Duodenal mucosa (tissue), 2 donors: ENCODE measurements around the gene MKRN2.

Source experiments
- H3K27ac ChIP-seq: one replicate; pipeline ENCODE4 v1.7.0; 2013; ENCODE audit warnings: low read depth, low read length
- H3K27me3 ChIP-seq, 2 donors: one replicate each; pipeline ENCODE4 v1.7.0; 2013; ENCODE audit warnings: low read length in 2 of 2, control low read depth in 1 of 2; ENCODE audit not compliant: insufficient read depth in 2 of 2, control insufficient read depth in 1 of 2
- H3K36me3 ChIP-seq, 2 donors: one replicate each; pipeline ENCODE4 v1.7.0; 2013; ENCODE audit warnings: low read length in 2 of 2, control low read depth in 1 of 2; ENCODE audit not compliant: insufficient read depth in 2 of 2, control insufficient read depth in 1 of 2
- H3K4me1 ChIP-seq, 2 donors: one replicate each; pipeline ENCODE4 v1.7.0; 2013; ENCODE audit warnings: low read length in 2 of 2, control low read depth in 1 of 2; ENCODE audit not compliant: insufficient read depth in 2 of 2, control insufficient read depth in 1 of 2
- H3K4me3 ChIP-seq, 2 donors: one replicate each; pipeline ENCODE4 v1.7.0; 2013; ENCODE audit warnings: low read length in 2 of 2, low read depth in 1 of 2
- H3K9ac ChIP-seq, 2 donors: one replicate each; pipeline ENCODE4 v1.7.0; 2013; ENCODE audit warnings: low read length in 2 of 2, low read depth in 1 of 2
- H3K9me3 ChIP-seq, 2 donors: one replicate each; pipeline ENCODE4 v1.7.0; 2013; ENCODE audit warnings: low read length in 2 of 2, control low read depth in 1 of 2; ENCODE audit not compliant: control insufficient read depth in 1 of 2

MKRN2 gene, protein sequence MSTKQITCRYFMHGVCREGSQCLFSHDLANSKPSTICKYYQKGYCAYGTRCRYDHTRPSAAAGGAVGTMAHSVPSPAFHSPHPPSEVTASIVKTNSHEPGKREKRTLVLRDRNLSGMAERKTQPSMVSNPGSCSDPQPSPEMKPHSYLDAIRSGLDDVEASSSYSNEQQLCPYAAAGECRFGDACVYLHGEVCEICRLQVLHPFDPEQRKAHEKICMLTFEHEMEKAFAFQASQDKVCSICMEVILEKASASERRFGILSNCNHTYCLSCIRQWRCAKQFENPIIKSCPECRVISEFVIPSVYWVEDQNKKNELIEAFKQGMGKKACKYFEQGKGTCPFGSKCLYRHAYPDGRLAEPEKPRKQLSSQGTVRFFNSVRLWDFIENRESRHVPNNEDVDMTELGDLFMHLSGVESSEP

GRCh38 chr3:12556690-12557472 is at the start of gene MKRN2:
Gene MKRN2, plus strand, starts transcription at chr3:12557087. Its CDS starts 64 bp downstream, at chr3:12557151.
- Histone ChIP-seq H3K36me3 (no peaks in the 10 kb centered on the region), H3K9me3 (no peaks in the 10 kb centered on the region), H3K4me1 (peaks cover 27 to 38% of the 10 kb centered on the region in 2 donors), H3K9ac (peak within 1 kb of the TSS; percentile 87 to 88), H3K27ac (peak within 1 kb of the TSS; percentile 95), H3K4me3 (peak within 1 kb of the TSS; percentile 77 to 93), H3K27me3 (no peaks in the 10 kb centered on the region)

- H3K4me1 ChIP-seq, result no peaks in the 10 kb centered on the region
- H3K36me3 ChIP-seq, result peaks cover 12 to 57% of the 10 kb centered on the region in 2 donors
- H3K27ac ChIP-seq, result no peak overlapping the region
- no peak overlapping the region for H3K4me3 ChIP-seq
- H3K9me3 ChIP-seq, result no peaks in the 10 kb centered on the region
- H3K9ac ChIP-seq, result no peak overlapping the region
- H3K27me3 ChIP-seq, result no peaks in the 10 kb centered on the region
Observed at GRCh38 chr3:12507591-12508281, 49.2 kb upstream of the MKRN2 start.

DNA sequence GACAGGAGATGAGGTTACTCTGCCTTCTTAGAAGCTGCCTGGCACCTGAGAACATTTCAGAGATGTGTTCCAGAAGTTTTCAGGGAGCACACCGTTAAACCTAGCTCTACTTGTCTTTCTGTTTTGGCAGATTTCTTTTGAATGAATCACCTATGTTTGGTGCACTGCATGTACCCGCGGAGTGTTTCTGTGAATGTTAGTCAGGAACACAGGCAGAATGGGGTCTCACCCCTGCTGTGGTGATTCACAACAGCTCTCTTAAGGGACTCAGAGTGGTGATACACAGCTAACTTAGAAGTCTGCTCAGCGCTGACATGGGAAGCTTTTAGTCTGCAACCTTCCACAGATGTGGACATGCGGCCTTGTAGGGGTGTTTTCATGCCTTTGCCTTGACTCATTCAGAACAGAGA is 48.6 kb upstream of the MKRN2 start:
- Histone ChIP-seq H3K4me1 (no peaks in the 10 kb centered on the region), H3K36me3 (peaks cover 11 to 54% of the 10 kb centered on the region in 2 donors), H3K9ac (no peak overlapping the region), H3K27me3 (no peaks in the 10 kb centered on the region), H3K9me3 (no peaks in the 10 kb centered on the region), H3K27ac (no peak overlapping the region), H3K4me3 (no peak overlapping the region)

DNA sequence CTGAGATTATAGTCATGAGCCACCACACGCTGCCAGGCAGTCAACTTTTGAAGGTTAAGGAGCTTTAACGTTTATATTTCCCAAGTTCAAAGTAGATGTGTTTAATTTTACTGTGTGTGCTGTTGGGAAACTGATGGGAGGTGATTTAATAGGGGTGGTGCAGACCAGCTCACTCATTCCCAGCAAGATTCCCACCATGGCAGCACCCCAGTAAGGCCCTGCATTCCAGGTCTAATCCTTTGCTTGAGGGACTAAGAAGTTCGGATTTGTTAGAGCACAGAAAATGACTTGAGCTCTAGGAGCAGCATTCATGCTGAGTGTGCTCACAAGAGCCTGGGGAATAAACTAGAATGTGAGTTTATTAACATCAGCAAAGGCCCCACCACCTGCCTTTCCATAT is 47.4 kb upstream of the MKRN2 start:
- H3K4me1 ChIP-seq, result no peaks in the 10 kb centered on the region
- H3K9ac ChIP-seq, result no peak overlapping the region
- H3K27ac ChIP-seq, result no peak overlapping the region
- H3K27me3 ChIP-seq, result no peaks in the 10 kb centered on the region
- no peak overlapping the region for H3K4me3 ChIP-seq
- H3K36me3 ChIP-seq, result peaks cover 7 to 42% of the 10 kb centered on the region in 2 donors
- H3K9me3 ChIP-seq, result no peaks in the 10 kb centered on the region

DNA sequence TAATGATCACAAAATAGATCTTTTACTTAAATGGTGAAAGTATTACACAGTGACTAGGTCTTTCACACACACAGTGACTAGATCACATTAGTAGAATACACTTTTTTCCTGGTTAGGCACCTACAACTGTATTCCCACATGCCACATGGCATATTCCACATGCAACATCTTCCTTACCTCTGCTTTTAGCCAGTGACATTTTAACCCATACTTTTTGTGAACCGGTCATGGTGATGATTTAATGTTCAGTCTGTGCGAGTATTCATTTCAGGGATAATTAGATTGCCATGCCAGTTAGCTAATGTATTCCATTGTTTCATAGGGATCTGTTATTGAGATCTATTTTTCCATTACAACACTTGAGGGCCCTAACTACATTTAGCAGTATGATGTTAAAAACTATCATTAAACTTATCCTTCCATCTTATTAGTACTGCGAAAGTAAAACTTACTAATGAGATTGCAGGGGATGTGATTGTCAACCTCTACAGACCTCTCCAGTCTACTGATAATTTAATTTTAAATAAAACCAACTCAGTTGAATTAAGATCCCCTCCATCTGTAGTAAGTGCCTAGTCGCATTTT is 44.3 kb upstream of the MKRN2 start:
- H3K9ac ChIP-seq, result no peak overlapping the region
- H3K36me3 ChIP-seq, result peaks cover under 1 to 29% of the 10 kb centered on the region in 2 donors
- no peak overlapping the region for H3K27ac ChIP-seq

GRCh38 chr3:12513694-12514446 is 43.0 kb upstream of the MKRN2 start:
- H3K27ac ChIP-seq, result no peak overlapping the region

More for the DNA sequence above, 44.3 kb upstream of the MKRN2 start:
- peaks cover 0 to 2% of the 10 kb centered on the region in 2 donors for H3K4me1 ChIP-seq
- H3K9me3 ChIP-seq, result no peaks in the 10 kb centered on the region
- no peaks in the 10 kb centered on the region for H3K27me3 ChIP-seq
- H3K4me3 ChIP-seq, result no peak overlapping the region

DNA sequence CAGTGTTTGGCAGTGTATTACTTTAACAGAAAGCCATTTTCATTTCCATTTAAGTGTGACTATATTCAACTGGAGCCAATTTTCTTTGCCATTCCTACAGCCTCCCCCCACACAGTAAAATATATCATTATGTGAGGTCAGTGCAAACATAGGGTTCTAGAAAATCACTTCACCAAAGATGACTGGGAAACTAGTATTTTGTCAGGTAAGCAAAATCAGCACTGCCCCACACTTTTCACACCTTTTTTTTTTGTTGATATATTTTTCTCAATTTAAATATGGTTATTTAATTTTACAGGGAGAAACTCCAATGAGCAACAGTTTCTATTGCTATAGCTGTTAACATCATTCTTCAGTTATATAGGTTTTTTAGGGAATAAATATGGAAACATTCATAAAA is 41.3 kb upstream of the MKRN2 start:
- Histone ChIP-seq H3K9me3 (no peaks in the 10 kb centered on the region), H3K4me3 (no peak overlapping the region), H3K9ac (no peak overlapping the region), H3K4me1 (peaks cover 0 to 3% of the 10 kb centered on the region in 2 donors), H3K27me3 (no peaks in the 10 kb centered on the region), H3K27ac (no peak overlapping the region), H3K36me3 (peaks cover 0 to 19% of the 10 kb centered on the region in 2 donors)

More at GRCh38 chr3:12513694-12514446, 43.0 kb upstream of the MKRN2 start:
- Histone ChIP-seq H3K36me3 (peaks cover 0 to 25% of the 10 kb centered on the region in 2 donors), H3K27me3 (no peaks in the 10 kb centered on the region), H3K9ac (no peak overlapping the region), H3K4me3 (no peak overlapping the region), H3K4me1 (peaks cover 0 to 3% of the 10 kb centered on the region in 2 donors), H3K9me3 (no peaks in the 10 kb centered on the region)

DNA sequence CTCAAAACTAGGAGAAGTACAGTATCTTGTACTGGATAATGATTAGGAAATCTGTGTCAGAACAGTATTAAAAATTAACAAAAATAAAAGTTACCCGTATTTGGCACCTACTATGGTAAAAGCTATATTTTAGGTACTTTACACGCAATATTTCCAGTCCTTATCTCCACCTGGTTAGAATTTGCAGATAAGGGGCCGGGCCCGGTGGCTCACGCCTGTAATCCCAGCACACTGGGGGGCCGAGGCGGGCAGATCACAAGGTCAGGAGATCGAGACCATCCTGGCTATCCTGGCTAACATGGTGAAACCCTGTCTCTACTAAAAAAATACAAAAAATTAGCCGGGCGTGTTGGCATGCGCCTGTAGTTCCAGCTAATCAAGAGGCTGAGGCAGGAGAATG is 40.0 kb upstream of the MKRN2 start:
- H3K4me3 ChIP-seq, result no peak overlapping the region
- no peak overlapping the region for H3K9ac ChIP-seq
- no peaks in the 10 kb centered on the region for H3K27me3 ChIP-seq
- H3K27ac ChIP-seq, result no peak overlapping the region
- H3K36me3 ChIP-seq, result peaks cover 0 to 26% of the 10 kb centered on the region in 2 donors
- no peaks in the 10 kb centered on the region for H3K9me3 ChIP-seq
- peaks cover 0 to 3% of the 10 kb centered on the region in 2 donors for H3K4me1 ChIP-seq

DNA sequence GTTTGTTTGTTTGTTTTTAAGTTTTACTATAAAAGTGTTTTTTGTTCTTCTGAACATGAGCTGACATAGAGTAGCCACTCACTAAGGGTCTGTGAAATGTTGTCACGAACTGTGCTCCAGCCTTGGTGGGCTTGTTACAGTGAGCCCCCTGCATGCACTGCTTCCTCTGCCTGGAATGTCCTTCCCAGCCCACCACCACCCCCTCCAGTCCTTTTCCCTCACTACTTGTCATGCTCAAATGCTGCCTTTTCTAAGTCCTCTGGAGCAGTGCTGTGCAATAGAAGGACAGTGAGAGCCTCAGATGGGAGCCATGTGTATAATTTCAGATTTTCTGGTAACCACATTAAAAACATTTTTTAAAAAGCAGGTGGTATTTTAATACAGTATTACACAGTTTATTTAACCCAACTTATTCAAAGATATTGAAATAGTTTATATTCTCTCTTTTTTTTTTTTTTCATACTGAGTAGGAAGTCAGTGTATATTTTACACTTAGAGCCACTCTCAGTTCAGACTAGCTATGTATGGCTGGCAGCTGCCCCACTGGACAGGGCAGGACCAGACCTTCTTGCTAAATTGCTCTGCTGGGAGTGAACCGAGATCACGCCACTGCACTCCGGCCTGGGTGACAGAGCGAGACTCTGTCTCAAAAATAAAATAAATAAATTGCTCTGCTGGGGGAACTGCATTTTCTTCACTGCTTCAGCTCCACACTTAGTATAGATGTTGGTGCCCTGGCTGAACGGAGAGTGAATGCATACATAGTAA is 38.4 kb upstream of the MKRN2 start:
- Histone ChIP-seq H3K4me1 (peaks cover 0 to 3% of the 10 kb centered on the region in 2 donors), H3K36me3 (peaks cover 0 to 31% of the 10 kb centered on the region in 2 donors), H3K27me3 (no peaks in the 10 kb centered on the region), H3K4me3 (no peak overlapping the region), H3K9me3 (no peaks in the 10 kb centered on the region), H3K27ac (no peak overlapping the region), H3K9ac (no peak overlapping the region)
